ENCODE measurements around the gene ZNF394.

ZNF394 gene

GRCh38 chr7:99490878-99491277, 9.2 kb downstream of the ZNF394 start:
- DNase-seq: no peak

- no peak for DNase-seq
Measured at GRCh38 chr7:99489235-99489634, 10.8 kb downstream of the ZNF394 start.

GRCh38 chr7:99485094-99485493, 15.0 kb downstream of the ZNF394 start:
- no peak for DNase-seq

GRCh38 chr7:99478464-99479440, 21.3 kb downstream of the ZNF394 start:
- DNase-seq: no peak

- DNase-seq: no peak
Measured at GRCh38 chr7:99476107-99476506, 24.0 kb downstream of the ZNF394 start.

- no peak for DNase-seq
Measured at GRCh38 chr7:99473315-99473596, 26.8 kb downstream of the ZNF394 start.

- peak; percentile 95 for DNase-seq
Measured at GRCh38 chr7:99472561-99473314, 27.3 kb downstream of the ZNF394 start, which contains the start of gene ZNF789. ZNF789 (plus strand) TSS chr7:99472890; CDS start chr7:99476457, 3,567 bp downstream.

- DNase-seq: no peak
Measured at GRCh38 chr7:99469381-99470065, 30.6 kb downstream of the ZNF394 start.

- no peak for DNase-seq
Measured at GRCh38 chr7:99468336-99468918, 31.7 kb downstream of the ZNF394 start.

GRCh38 chr7:99465421-99465768, 34.7 kb downstream of the ZNF394 start:
- no peak for DNase-seq

GRCh38 chr7:99461221-99461620, 38.9 kb downstream of the ZNF394 start:
- no peak for DNase-seq

- DNase-seq: no peak
Measured at GRCh38 chr7:99460651-99461050, 39.4 kb downstream of the ZNF394 start.

- no peak for DNase-seq
Measured at GRCh38 chr7:99459087-99459486, 41.0 kb downstream of the ZNF394 start.

GRCh38 chr7:99457650-99458493, 42.2 kb downstream of the ZNF394 start:
- DNase-seq: no peak

- DNase-seq: no peak
Measured at GRCh38 chr7:99457050-99457649, 42.9 kb downstream of the ZNF394 start.

GRCh38 chr7:99456288-99456687, 43.8 kb downstream of the ZNF394 start:
- no peak for DNase-seq

- no peak for DNase-seq
Measured at GRCh38 chr7:99455874-99456273, 44.2 kb downstream of the ZNF394 start.

GRCh38 chr7:99453105-99453504, 47.0 kb downstream of the ZNF394 start:
- no peak for DNase-seq

- DNase-seq: no peak
Measured at GRCh38 chr7:99452541-99452940, 47.5 kb downstream of the ZNF394 start.

GRCh38 chr7:99451936-99452335, 48.1 kb downstream of the ZNF394 start:
- DNase-seq: no peak

GRCh38 chr7:99449326-99449725, 50.8 kb downstream of the ZNF394 start:
- no peak for DNase-seq

- no peak for DNase-seq
Measured at GRCh38 chr7:99448855-99449254, 51.2 kb downstream of the ZNF394 start.

All from NCI-H2171 (cell line).